HFF-Myc (cell line): ENCODE data around the gene CXCL10.
"Not testable (repeated sequence)": the region's sequence is repeated elsewhere in the genome, so short reads cannot be mapped to it uniquely, and the experiment has no call there.

Source experiments
- DNase-seq: peaks from one replicate; pipeline ENCODE4 v3.0.0-alpha.2; 2011; ENCODE audit warnings: low read depth; ENCODE audit errors: extremely low read depth
- H3K4me3 ChIP-seq: replicated peaks from 2 replicates; pipeline ENCODE4 v1.5.1; 2011; ENCODE audit warnings: low read depth, mild to moderate bottlenecking, control low read depth, low read length
- CTCF ChIP-seq: IDR thresholded peaks from 2 replicates; pipeline ENCODE4 v1.5.1; 2012; ENCODE audit warnings: mild to moderate bottlenecking, low read depth, low read length, control low read depth; ENCODE audit errors: missing control alignments

The CXCL10 gene

GRCh38 chr4:76002176-76002575, 21.1 kb downstream of the CXCL10 start:
- TF ChIP-seq CTCF: no peak
- no peak overlapping the region for H3K4me3 ChIP-seq
- DNase-seq: no peak

GRCh38 chr4:76001700-76002099, 21.6 kb downstream of the CXCL10 start:
- no peak for DNase-seq
- H3K4me3 ChIP-seq: no peak overlapping the region
- no peak for TF ChIP-seq CTCF

- no peak for TF ChIP-seq CTCF
- no peak for DNase-seq
- no peak overlapping the region for H3K4me3 ChIP-seq
Measured at GRCh38 chr4:76000279-76000678, 23.0 kb downstream of the CXCL10 start.

- not testable (repeated sequence) for DNase-seq, H3K4me3 ChIP-seq
Measured at GRCh38 chr4:75998525-75999147, 24.7 kb downstream of the CXCL10 start.

GRCh38 chr4:75997946-75998345, 25.4 kb downstream of the CXCL10 start:
- no peak for TF ChIP-seq CTCF
- DNase-seq: no peak
- H3K4me3 ChIP-seq: no peak overlapping the region

- no peak for DNase-seq
- TF ChIP-seq CTCF: no peak
- H3K4me3 ChIP-seq: no peak overlapping the region
Measured at GRCh38 chr4:75997081-75997480, 26.2 kb downstream of the CXCL10 start.

GRCh38 chr4:75995727-75996126, 27.6 kb downstream of the CXCL10 start:
- peak; percentile 43 for DNase-seq
- TF ChIP-seq CTCF: peak; percentile 31
- H3K4me3 ChIP-seq: no peak overlapping the region
